ENCODE results near the gene PLD4. TPM values are rescaled to one million over a fixed set of nuclear protein-coding genes. Genes with fewer than 3 reads are reported as not detected.

Gene PLD4
- total RNA-seq, 4 donors from 2014 or later = under 0.01 to 0.37 (median 0.16) TPM; not detected in 1

DNA sequence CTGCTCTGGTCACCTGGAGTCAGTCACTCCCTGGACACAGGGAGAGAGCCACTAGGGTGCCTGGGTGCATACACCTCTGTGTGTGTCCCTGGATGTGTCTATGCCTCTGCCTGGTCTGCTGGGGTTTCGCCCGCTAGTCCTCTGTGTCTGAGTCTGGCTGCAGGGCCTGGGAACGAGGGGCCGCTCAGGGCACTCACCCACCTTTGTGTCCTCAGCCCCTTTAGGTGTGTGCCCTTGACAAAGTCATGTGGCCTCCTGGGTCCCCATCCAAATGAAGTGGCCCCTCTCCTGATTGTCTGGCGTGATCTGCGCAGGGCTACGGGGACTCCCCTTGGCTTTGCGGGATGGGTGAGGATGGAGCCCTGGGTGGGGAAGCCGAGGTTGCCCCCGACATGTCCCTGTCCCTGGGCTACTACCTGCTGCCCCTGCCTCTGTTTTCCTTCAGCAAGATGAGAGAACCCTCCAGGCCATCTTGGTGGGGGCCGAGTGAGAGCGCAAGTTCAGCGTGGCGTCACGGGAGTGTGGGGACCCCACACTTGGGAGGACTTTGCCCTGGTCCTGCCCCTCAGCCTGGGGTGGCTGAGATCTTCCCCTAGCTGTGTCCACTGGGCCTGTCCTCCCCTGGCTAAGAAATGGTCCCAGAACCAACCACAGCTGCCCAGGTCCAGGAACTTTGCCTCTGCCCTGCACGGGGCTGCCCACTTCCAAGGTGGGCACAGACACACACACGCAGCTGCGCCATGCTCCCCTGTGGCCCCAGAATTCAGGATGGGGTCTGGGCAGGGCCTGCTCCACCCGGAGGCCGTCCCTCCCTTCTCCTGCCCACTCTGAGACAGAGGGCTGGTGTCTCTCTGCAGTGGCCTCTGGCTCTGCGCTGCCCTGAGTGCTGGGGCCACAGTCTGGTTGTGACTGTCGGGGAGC lies 56.2 kb downstream of the PLD4 start:
- ATAC-seq (ENCODE audit: low FRiP score) (no peak), DNase-seq (ENCODE audit: low spot score) (no peak)
- TF ChIP-seq, protein P1, sequence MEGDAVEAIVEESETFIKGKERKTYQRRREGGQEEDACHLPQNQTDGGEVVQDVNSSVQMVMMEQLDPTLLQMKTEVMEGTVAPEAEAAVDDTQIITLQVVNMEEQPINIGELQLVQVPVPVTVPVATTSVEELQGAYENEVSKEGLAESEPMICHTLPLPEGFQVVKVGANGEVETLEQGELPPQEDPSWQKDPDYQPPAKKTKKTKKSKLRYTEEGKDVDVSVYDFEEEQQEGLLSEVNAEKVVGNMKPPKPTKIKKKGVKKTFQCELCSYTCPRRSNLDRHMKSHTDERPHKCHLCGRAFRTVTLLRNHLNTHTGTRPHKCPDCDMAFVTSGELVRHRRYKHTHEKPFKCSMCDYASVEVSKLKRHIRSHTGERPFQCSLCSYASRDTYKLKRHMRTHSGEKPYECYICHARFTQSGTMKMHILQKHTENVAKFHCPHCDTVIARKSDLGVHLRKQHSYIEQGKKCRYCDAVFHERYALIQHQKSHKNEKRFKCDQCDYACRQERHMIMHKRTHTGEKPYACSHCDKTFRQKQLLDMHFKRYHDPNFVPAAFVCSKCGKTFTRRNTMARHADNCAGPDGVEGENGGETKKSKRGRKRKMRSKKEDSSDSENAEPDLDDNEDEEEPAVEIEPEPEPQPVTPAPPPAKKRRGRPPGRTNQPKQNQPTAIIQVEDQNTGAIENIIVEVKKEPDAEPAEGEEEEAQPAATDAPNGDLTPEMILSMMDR (IDR thresholded peaks at IDR 0.05) = no peak

GRCh38 chr14:104981699-104982541 lies 57.2 kb downstream of the PLD4 start:
- DNase-seq (ENCODE audit: low spot score) = no peak
- TF ChIP-seq, protein P1 (IDR thresholded peaks at IDR 0.05) = no peak
- no peak for ATAC-seq (ENCODE audit: low FRiP score)

DNA sequence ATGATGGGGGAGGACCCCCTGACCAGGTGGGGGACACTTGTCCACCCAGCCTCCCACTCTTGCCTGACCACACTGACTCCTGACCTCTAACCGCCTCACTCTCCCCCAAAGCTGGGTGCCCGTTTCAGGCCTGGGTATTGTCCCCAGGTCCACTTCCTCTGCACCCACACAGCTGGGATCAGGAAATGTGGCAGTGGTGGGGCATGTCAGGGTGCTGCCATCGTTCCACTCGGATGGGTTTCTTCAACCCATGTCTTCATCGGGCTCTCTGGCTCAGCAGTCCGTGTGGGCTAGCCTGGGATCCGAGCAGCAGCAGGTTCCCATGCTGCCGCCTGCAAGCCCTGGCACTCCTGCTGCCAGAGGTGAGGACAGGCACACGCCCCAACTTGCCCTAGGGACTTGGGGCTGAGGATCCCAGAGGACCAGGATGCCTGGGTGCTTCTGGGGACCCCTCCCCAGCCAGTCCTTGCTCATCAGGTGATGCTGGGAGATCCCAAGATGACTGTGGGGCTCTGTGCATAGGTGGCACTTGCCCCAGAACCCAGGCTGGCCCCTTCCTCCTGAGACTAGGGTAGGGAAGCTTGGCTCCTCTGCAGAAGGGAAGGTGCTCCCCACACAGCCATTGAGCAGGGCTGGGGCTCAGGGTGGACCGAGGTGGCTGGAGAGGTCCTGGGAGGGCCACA lies 58.0 kb downstream of the PLD4 start:
- DNase-seq (ENCODE audit: low spot score) = no peak
- TF ChIP-seq, protein P1 (IDR thresholded peaks at IDR 0.05) = no peak

More for the DNA sequence above, 58.0 kb downstream of the PLD4 start:
- ATAC-seq (ENCODE audit: low FRiP score) = no peak

Other genes with a start within 250 kb of the PLD4 start
- 100 to 1,000 TPM in 1 of 4 donors, 10 to 100 TPM in 3; 50.9 to 104 (median 87.5) TPM for gene INF2, start 235.3 kb upstream of the PLD4 start, total RNA-seq
- gene ADSS1, start 200.7 kb upstream of the PLD4 start, total RNA-seq = 10 to 100 TPM in 1 of 4 donors, 1 to 10 TPM in 3; 3.7 to 26.0 (median 5.6) TPM
- gene SIVA1, start 171.7 kb upstream of the PLD4 start, total RNA-seq = 100 to 1,000 TPM; 141 to 262 (median 167) TPM
- gene AKT1, start 129.1 kb upstream of the PLD4 start, total RNA-seq = 100 to 1,000 TPM; 104 to 121 (median 107) TPM
- 1 to 10 TPM; 3.0 to 8.0 (median 6.3) TPM for gene ZBTB42, start 123.8 kb upstream of the PLD4 start, total RNA-seq
- 10 to 100 TPM in 3 of 4 donors, 1 to 10 TPM in 1; 5.5 to 29.3 (median 13.0) TPM for gene CEP170B, start 59.6 kb upstream of the PLD4 start, total RNA-seq
- 10 to 100 TPM; 18.6 to 44.5 (median 34.2) TPM for gene AHNAK2, start 53.5 kb downstream of the PLD4 start, total RNA-seq
- gene CLBA1, start 60.9 kb downstream of the PLD4 start, total RNA-seq = 1 to 10 TPM; 2.5 to 6.1 (median 3.3) TPM
- 1 to 10 TPM; 5.3 to 8.0 (median 6.4) TPM for gene CDCA4, start 96.2 kb downstream of the PLD4 start, total RNA-seq
- gene GPR132, start 140.6 kb downstream of the PLD4 start, total RNA-seq = 1 to 10 TPM; 2.7 to 9.0 (median 7.6) TPM
- 10 to 100 TPM in 1 of 4 donors, 1 to 10 TPM in 3; 4.7 to 21.3 (median 8.3) TPM for gene JAG2, start 243.9 kb downstream of the PLD4 start, total RNA-seq

All from omental fat pad (tissue), 4 donors.